NCI-H187 (cell line): ENCODE results near the gene MICALL1.
"Not testable (repeated sequence)": the region's sequence is repeated elsewhere in the genome, so short reads cannot be mapped to it uniquely, and the experiment has no call there.

Source experiments
- DNase-seq, 2 experiments: peaks; one replicate each; lab custom pipeline; 2025; lab: John Stamatoyannopoulos, UW

Gene MICALL1

GRCh38 chr22:37926771-37927636 lies 20.9 kb downstream of the MICALL1 start:
- DNase-seq, result no peak

- no peak for DNase-seq
These were observed 21.5 kb downstream of the MICALL1 start for GRCh38 chr22:37927637-37927936.

- no peak for DNase-seq
These were observed 23.3 kb downstream of the MICALL1 start for GRCh38 chr22:37929390-37929789.

- DNase-seq, result no peak
These were observed 24.3 kb downstream of the MICALL1 start for GRCh38 chr22:37930270-37930951.

GRCh38 chr22:37930952-37931440 lies 24.9 kb downstream of the MICALL1 start:
- no peak for DNase-seq

- DNase-seq, result no peak
These were observed 25.8 kb downstream of the MICALL1 start for GRCh38 chr22:37931893-37932389.

- no peak for DNase-seq
These were observed 26.3 kb downstream of the MICALL1 start for GRCh38 chr22:37932401-37932800.

GRCh38 chr22:37932821-37933578 lies 26.9 kb downstream of the MICALL1 start:
- DNase-seq, result no peak

- peak in 1 of 2 experiments; percentile 50 for DNase-seq
These were observed 27.7 kb downstream of the MICALL1 start for GRCh38 chr22:37933711-37934376.

GRCh38 chr22:37940698-37941376 lies 34.7 kb downstream of the MICALL1 start:
- no peak for DNase-seq

GRCh38 chr22:37942133-37942532 lies 36.0 kb downstream of the MICALL1 start:
- DNase-seq, result no peak

- DNase-seq, result no peak
These were observed 37.2 kb downstream of the MICALL1 start for GRCh38 chr22:37943136-37943824.

- no peak for DNase-seq
These were observed 37.7 kb downstream of the MICALL1 start for GRCh38 chr22:37943825-37944198.

- not testable (repeated sequence) for DNase-seq
These were observed 38.3 kb downstream of the MICALL1 start for GRCh38 chr22:37944423-37944822.

- DNase-seq, result not testable (repeated sequence)
These were observed 41.2 kb downstream of the MICALL1 start for GRCh38 chr22:37947142-37947795.

GRCh38 chr22:37951305-37951704 lies 45.2 kb downstream of the MICALL1 start:
- no peak for DNase-seq

- not testable (repeated sequence) for DNase-seq
These were observed 46.5 kb downstream of the MICALL1 start for GRCh38 chr22:37952629-37953028.

- DNase-seq, result no peak
These were observed 47.0 kb downstream of the MICALL1 start for GRCh38 chr22:37953062-37953436.

GRCh38 chr22:37953437-37954179 lies 47.5 kb downstream of the MICALL1 start, which contains the start of the genes C22orf23 and POLR2F:
TSS of gene C22orf23 (minus strand) at chr22:37953601. CDS start at chr22:37953149, 452 bp downstream.
TSS of gene POLR2F (plus strand) at chr22:37953699. CDS start at chr22:37953788, 89 bp downstream.
- peak; percentile 67 to 69 for DNase-seq
